Measurements from ENCODE around the gene PRDX6. TPM values are rescaled to one million over a fixed set of nuclear protein-coding genes. Genes with fewer than 3 reads are reported as not detected.

PRDX6 gene
- total and polyA plus RNA-seq, 2 of the 4 experiments (the other 2 are of a cell fraction), result 373 to 426 TPM

- H3K56ac ChIP-seq (ENCODE audit: extremely low read depth, insufficient read depth, low read length), result no peak overlapping the region
- in situ Hi-C loops (cut with MboI; ENCODE audit: low sequenced_read_pairs) (no loop called here), dilution Hi-C loops (cut with HindIII; ENCODE audit: low sequenced_read_pairs, unreplicated experiment) (no loop called here), intact Hi-C loops (cut with micrococcal nuclease) (no loop called here)
- no CpG with 5 or more reads among the region's 2 CpGs for WGBS, 2 experiments (ENCODE audit: extremely low coverage in 2 of 2, insufficient read length in 1 of 2)
- H3K9me3 ChIP-seq (ENCODE audit: control insufficient read depth, insufficient read depth, low read length), result no peaks in the 10 kb centered on the region
- no peaks in the 10 kb centered on the region for H3K9me1 ChIP-seq (ENCODE audit: insufficient read depth, low read length)
- H2BK120ac ChIP-seq (ENCODE audit: low read depth, low read length), result no peak overlapping the region
- ATAC-seq (ENCODE audit: low read depth), result no peak
- H4K20me1 ChIP-seq (ENCODE audit: insufficient read depth, low read length), result no peaks in the 10 kb centered on the region
- no peak overlapping the region for H3K9ac ChIP-seq (ENCODE audit: low read depth, low read length)
- no peak overlapping the region for H3K4ac ChIP-seq (ENCODE audit: low read depth, low read length)
- H2AK5ac ChIP-seq (ENCODE audit: low read depth, low read length), result no peak overlapping the region
- H3K4me1 ChIP-seq (ENCODE audit: control insufficient read depth, insufficient read depth, low read length), result peaks cover 2% of the 10 kb centered on the region; the same call in 1 of the 2 replicates
- H3K27me3 ChIP-seq (ENCODE audit: control insufficient read depth, insufficient read depth, low read length), result no peaks in the 10 kb centered on the region
- POLR2A ChIA-PET (ENCODE audit: unreplicated experiment), result interaction anchor here (0.5 kb wide), 1 partner anchor 695 kb away, joined by 3 read pairs; no protein-coding TSS in a partner anchor
- no peak overlapping the region for H3K14ac ChIP-seq (replicated peaks; ENCODE audit: low read depth, low read length)
- no peak overlapping the region for H3K4me2 ChIP-seq (ENCODE audit: low read depth, low read length)
- no peak overlapping the region for H3K18ac ChIP-seq (ENCODE audit: low read depth, low read length)
- no peak overlapping the region for H3K4me3 ChIP-seq (ENCODE audit: insufficient read depth, low read depth, low read length)
- H3K27ac ChIP-seq (ENCODE audit: insufficient read depth, low read length), result no peak overlapping the region
- no peak overlapping the region for H4K91ac ChIP-seq (ENCODE audit: insufficient read depth, low read depth, low read length)
- H2AFZ ChIP-seq (replicated peaks; ENCODE audit: low read length, poor library complexity), result no peak overlapping the region
- DNase-seq, result no peak
- H4K8ac ChIP-seq (ENCODE audit: low read depth in 2 of 2, low read length in 2 of 2), result no peak overlapping the region
- H3K36me3 ChIP-seq (ENCODE audit: control insufficient read depth, insufficient read depth, low read length), result 0 out of 2 replicates have a peak, but pooled peaks cover 1% of the 10 kb centered on the region
- no peak overlapping the region for H2BK5ac ChIP-seq (ENCODE audit: low read depth, low read length, poor library complexity, severe bottlenecking)
- no TSS peak for BruUV-seq (replicated peaks)
- CTCF ChIA-PET, result interaction anchor here (0.6 kb wide), 1 partner anchor 16 kb away, joined by 3 read pairs; no protein-coding TSS in a partner anchor
- no peak overlapping the region for H2BK15ac ChIP-seq (ENCODE audit: low read depth, low read length)
- no peak overlapping the region for H4K5ac ChIP-seq (ENCODE audit: low read depth, low read length)
- H2BK20ac ChIP-seq (ENCODE audit: low read depth, low read length), result no peak overlapping the region
- H3K79me1 ChIP-seq (ENCODE audit: low read depth in 1 of 2, low read length in 2 of 2), result peaks cover 5 to 15% of the 10 kb centered on the region in 2 experiments; a peak in 2 of 4 replicates
- TF ChIP-seq NFE2L2 (IDR thresholded peaks at IDR 0.05; ENCODE audit: low read depth, low read length) (no peak), SMC3 (IDR thresholded peaks at IDR 0.05; ENCODE audit: low read depth, low read length) (no peak), FOS (IDR thresholded peaks at IDR 0.05; ENCODE audit: low read depth, low read length) (no peak), CEBPB (IDR thresholded peaks at IDR 0.05; ENCODE audit: low read depth, low read length) (no peak), MAZ (IDR thresholded peaks at IDR 0.05; ENCODE audit: borderline replicate concordance, low read depth, low read length) (no peak), BHLHE40 (IDR thresholded peaks at IDR 0.05; ENCODE audit: low read depth, low read length) (no peak), ELK1 (IDR thresholded peaks at IDR 0.05; ENCODE audit: borderline replicate concordance, low read depth, low read length) (no peak), RFX5 (IDR thresholded peaks at IDR 0.05; ENCODE audit: low read depth, low read length) (no peak)
- H3K23ac ChIP-seq (ENCODE audit: low read depth, low read length), result no peak overlapping the region
- no peak overlapping the region for H2AK9ac ChIP-seq (replicated peaks; ENCODE audit: low read depth, low read length, poor library complexity)
These were observed 32.0 kb upstream of the PRDX6 start for GRCh38 chr1:173445164-173445563.

Measured in IMR-90 (cell line).